Hematopoietic multipotent progenitor cell treated with erythropoietin and hydrocortisone succinate and interleukin-3 and kit ligand, for 8 days (in vitro differentiated cells): ENCODE measurements around the gene EFCAB11.
A peak's percentile ranks its signal among the peaks of the same experiment; 100 is the strongest.

Source experiments
- DNase-seq: peaks from one replicate; pipeline ENCODE4 v3.0.0-alpha.2; 2015

The EFCAB11 gene

GRCh38 chr14:89807892-89808291 lies 146.6 kb downstream of the EFCAB11 start:
- no peak for DNase-seq

GRCh38 chr14:89807151-89807550 lies 147.4 kb downstream of the EFCAB11 start:
- no peak for DNase-seq

GRCh38 chr14:89806451-89806850 lies 148.1 kb downstream of the EFCAB11 start:
- DNase-seq: no peak

GRCh38 chr14:89805501-89805900 lies 149.0 kb downstream of the EFCAB11 start:
- no peak for DNase-seq

GRCh38 chr14:89803542-89803941 lies 151.0 kb downstream of the EFCAB11 start:
- no peak for DNase-seq

GRCh38 chr14:89801136-89801535 lies 153.4 kb downstream of the EFCAB11 start:
- DNase-seq: no peak

GRCh38 chr14:89798212-89798773 lies 156.2 kb downstream of the EFCAB11 start:
- no peak for DNase-seq

GRCh38 chr14:89797148-89797547 lies 157.4 kb downstream of the EFCAB11 start:
- no peak for DNase-seq

- DNase-seq: no peak
These were observed 160.4 kb downstream of the EFCAB11 start for GRCh38 chr14:89794096-89794495.

GRCh38 chr14:89793367-89793716 lies 161.2 kb downstream of the EFCAB11 start:
- DNase-seq: no peak

- DNase-seq: no peak
These were observed 161.8 kb downstream of the EFCAB11 start for GRCh38 chr14:89792489-89793366.

- DNase-seq: no peak
These were observed 167.0 kb downstream of the EFCAB11 start for GRCh38 chr14:89787525-89787924.

GRCh38 chr14:89781046-89781445 lies 173.5 kb downstream of the EFCAB11 start:
- DNase-seq: no peak

GRCh38 chr14:89779707-89780106 lies 174.8 kb downstream of the EFCAB11 start:
- no peak for DNase-seq

GRCh38 chr14:89775946-89776345 lies 178.6 kb downstream of the EFCAB11 start:
- no peak for DNase-seq

GRCh38 chr14:89775151-89775550 lies 179.4 kb downstream of the EFCAB11 start:
- no peak for DNase-seq

GRCh38 chr14:89773644-89774316 lies 180.8 kb downstream of the EFCAB11 start:
- peak; percentile 55 for DNase-seq

GRCh38 chr14:89773151-89773550 lies 181.4 kb downstream of the EFCAB11 start:
- DNase-seq: no peak

GRCh38 chr14:89771251-89771650 lies 183.3 kb downstream of the EFCAB11 start:
- DNase-seq: no peak

GRCh38 chr14:89767861-89768268 lies 186.7 kb downstream of the EFCAB11 start:
- peak; percentile 71 for DNase-seq

GRCh38 chr14:89767131-89767530 lies 187.4 kb downstream of the EFCAB11 start:
- peak; percentile 55 for DNase-seq

GRCh38 chr14:89765346-89765745 lies 189.2 kb downstream of the EFCAB11 start:
- DNase-seq: no peak

GRCh38 chr14:89760086-89760485 lies 194.4 kb downstream of the EFCAB11 start:
- no peak for DNase-seq
